Epithelial cell of prostate (primary cell): ENCODE measurements around the gene PNMA6F.
"Not testable (repeated sequence)": the region's sequence is repeated elsewhere in the genome, so short reads cannot be mapped to it uniquely, and the experiment has no call there.

Experiments
- DNase-seq: peaks from one replicate; pipeline ENCODE4 v3.0.0-alpha.2; 2011; ENCODE audit warnings: low read depth, low spot score
- H3K27ac ChIP-seq: fragments of 450-650 bp; 2 replicates; pipeline ENCODE4 v1.5.1; 2017; ENCODE audit warnings: mild to moderate bottlenecking

The PNMA6F gene

GRCh38 chrX:153336121-153336894, 14.7 kb upstream of the PNMA6F start:
- no peak for DNase-seq
- no peak overlapping the region for H3K27ac ChIP-seq

DNA sequence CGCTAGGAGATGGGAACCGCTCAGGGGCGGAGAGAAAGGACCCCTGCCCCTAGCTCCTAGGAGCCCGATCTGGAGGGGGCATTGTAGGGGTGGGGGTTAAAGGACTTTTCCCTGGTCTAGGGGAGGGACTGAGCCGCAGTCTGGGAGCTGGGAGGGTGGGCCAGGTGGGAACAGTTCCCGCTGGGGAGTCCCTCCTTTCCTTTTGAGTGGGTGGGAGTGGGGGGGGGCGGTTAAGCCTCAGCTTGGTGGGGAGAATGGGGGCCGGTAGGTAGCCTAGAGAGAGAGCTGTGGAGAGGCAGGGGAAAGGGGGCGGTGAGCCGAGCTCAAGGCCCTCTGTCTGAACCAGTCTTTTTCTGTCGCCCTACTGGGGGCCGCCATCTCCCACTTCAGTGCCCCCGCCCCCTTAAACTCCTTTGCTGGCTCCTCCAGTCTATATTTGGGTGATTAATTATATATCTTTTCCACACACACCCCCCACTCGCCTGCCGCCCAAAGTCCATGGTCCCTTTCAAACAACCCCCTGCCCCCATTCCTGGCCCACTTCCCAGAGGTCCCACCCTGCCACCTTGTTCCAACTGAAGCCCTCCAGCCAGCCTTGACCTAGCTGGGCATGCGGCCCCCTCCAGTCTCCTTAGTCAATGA, 13.2 kb upstream of the PNMA6F start:
- no peak overlapping the region for H3K27ac ChIP-seq
- no peak for DNase-seq

DNA sequence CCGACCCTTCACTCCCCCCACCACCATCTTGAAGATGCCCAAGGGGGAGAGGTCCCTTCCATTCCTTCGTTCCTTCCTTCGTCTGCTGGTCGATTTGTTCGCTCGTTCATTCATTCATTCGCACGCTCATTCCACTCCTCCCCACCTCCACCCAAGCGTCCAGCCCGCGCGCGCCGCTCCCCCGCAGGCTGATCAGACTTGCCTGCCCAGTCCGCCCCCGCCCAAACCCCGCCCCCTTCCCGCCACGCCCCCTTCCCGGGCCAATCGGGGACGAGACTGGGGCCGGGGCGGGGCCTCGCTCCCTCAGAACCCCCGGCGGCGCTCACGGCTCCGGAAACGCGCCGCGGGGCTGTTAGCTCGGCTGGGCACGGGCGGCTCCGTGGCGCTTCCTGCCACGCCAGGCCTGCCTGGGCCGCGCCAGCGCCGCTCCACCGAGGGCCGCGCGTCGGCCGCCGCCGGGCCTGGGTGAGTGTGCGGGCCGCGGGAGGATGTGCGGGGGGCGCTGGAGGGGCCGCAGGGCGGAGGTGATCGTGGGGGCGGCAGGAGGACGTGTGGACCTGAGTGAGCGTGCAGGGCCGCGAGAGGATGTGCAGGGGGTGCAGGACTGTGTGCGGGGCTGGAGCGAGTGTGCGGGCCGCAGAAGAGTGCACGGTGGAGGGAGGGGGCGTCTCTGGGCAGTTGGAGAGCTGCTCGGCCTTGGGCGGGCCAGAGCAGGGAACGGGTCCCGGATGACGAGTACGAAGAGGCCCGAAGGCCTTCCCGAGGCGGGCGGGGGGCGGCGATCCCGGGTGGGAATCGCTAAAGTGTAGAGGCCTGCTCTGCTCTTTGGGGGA, 12.5 kb upstream of the PNMA6F start, which contains the start of gene ZNF275:
TSS of gene ZNF275 (plus strand) at position 333 of the 833 bp plus-strand sequence. CDS start 2,527 bp downstream, outside the sequence.
- no peak within 1 kb of the TSS for H3K27ac ChIP-seq
- no peak for DNase-seq

GRCh38 chrX:153333266-153333665, 11.7 kb upstream of the PNMA6F start:
- H3K27ac ChIP-seq: no peak overlapping the region
- no peak for DNase-seq

DNA sequence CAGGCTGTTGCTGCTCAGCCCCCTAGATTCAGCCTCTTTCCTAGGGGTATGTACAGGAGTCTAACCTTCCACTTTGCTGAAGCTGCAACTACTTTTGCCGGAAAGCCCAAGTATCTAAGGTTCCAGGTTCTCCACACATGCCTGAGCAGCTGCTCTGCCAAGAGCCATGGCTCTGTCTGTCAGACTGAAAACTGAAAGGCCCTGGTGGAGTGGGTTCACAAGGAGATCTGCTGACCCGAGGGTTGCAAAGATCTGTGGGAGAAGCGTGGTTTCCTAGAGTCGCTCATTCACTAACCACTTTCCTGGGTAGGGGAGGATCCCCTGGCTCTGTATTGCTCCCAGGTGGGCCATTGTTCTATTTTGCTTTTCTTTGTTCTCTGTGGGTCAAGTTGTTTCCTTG, 6.0 kb upstream of the PNMA6F start:
- DNase-seq: no peak
- no peak overlapping the region for H3K27ac ChIP-seq

GRCh38 chrX:153320555-153321184, 897 bp downstream of the PNMA6F start:
- DNase-seq: no peak
- no peak overlapping the region for H3K27ac ChIP-seq

DNA sequence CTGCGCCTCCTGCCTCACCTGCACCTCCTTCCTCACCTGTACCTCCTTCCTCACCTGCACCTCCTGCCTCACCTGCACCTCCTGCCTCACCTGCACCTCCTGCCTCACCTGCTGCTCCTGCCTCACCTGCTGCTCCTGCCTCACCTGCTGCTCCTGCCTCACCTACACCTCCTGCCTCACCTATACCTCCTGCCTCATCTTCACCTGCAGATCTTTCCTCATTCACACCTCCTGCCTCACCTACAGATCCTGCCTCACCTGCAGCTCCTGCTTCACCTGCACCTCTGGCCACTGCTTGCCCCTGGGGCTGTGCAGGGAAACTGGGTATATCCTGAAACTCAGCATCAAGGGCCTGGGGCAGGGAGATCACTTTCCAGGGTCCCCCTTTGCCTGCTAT, 1.5 kb downstream of the PNMA6F start:
- not testable (repeated sequence) for DNase-seq, H3K27ac ChIP-seq

DNA sequence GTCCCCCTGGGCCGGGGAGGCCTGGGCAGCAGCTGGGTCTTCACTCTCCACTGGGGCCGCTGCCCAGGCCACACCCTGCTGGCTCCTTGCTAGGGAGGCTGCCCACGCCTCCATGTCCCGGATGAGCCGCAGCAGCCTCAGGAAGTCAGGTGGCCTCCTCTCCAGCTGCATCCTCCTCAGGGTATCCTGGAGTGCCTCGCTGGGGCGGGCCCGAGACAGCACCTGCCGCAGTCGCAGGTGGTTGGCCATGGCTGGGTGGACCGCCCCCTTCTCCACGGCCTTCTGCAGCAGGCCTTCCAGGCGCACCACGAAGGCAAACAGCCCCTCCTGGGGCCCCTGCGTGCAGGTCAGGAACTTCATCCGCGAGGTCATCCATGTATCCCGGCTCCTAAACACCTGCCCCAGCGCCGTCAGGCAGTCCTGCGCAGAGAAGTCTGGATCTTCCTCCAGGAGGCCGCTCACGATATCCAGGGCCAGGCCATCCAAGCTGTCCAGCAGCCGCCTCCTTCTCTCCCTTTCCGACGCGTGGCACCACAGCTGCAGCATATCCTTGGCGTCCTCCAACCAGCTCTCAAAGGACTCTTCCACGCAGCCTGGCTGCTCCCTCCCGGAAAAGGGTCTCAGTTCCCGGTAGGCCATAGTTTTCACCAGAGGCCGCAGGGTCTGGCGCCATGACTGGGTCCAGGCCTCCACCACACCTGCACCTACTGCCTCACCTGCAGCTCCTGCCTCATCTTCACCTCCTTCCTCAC, 2.1 kb downstream of the PNMA6F start:
- no peak overlapping the region for H3K27ac ChIP-seq
- no peak for DNase-seq

- DNase-seq: no peak
- no peak overlapping the region for H3K27ac ChIP-seq
Observed at GRCh38 chrX:153318811-153319210, 2.8 kb downstream of the PNMA6F start.

DNA sequence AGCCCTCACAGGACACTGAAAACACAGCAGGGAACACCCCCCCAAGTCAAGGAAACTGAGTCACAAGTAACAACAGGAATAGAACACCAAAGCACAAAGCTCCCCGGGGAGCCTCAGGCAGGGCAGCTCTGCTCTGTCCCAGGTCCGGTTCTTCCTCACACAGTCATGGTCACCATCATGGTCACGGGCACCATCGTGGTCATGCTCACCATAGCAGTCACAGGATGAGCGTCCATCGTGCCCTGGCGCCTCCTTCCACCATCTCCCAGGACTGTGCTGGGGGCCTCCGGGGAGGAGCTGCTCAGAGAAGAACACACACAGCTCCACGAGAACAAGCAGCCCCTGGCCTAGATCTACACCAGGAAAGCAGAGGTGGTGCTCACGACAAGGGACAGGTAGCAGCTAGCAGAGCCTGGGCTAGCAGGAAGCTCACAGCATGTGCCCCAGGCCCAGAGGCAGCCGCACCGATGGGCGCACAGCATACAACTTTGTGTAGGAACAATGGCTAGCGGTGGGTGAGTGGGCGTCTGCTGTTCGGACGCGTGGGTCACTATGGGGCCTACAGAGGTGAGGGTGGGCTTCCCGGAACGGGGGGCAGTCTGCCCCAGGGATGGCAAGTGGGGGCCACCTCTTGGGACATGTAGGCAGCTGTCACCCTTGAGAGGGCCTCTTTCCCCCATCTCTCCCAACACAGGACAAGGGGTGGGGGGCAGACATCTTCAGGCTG, 3.4 kb downstream of the PNMA6F start:
- DNase-seq: no peak
- H3K27ac ChIP-seq: no peak overlapping the region

GRCh38 chrX:153317306-153317705, 4.3 kb downstream of the PNMA6F start:
- DNase-seq: no peak
- H3K27ac ChIP-seq: no peak overlapping the region

GRCh38 chrX:153312842-153313241, 8.7 kb downstream of the PNMA6F start:
- DNase-seq: no peak
- no peak overlapping the region for H3K27ac ChIP-seq

DNA sequence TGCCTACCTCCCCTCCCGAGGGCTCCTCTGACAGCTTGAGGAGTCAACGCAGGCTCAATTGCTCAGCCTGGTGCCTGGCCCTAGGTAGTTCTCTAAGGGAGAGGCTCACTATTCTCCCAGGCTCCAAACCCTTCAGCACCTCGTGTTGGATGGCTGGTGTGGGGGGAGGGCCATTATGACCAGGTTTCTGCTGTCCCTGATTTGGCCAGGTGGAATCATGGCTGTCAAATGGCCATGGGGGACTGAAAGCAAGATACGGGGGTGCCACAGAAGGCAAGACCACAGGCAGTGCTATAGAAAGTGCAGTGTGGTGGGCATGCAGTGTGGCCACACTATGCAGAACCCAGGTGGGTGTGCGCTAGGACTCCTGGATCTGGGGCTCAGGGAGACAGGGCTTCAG, 9.5 kb downstream of the PNMA6F start:
- H3K27ac ChIP-seq: no peak overlapping the region
- DNase-seq: no peak

DNA sequence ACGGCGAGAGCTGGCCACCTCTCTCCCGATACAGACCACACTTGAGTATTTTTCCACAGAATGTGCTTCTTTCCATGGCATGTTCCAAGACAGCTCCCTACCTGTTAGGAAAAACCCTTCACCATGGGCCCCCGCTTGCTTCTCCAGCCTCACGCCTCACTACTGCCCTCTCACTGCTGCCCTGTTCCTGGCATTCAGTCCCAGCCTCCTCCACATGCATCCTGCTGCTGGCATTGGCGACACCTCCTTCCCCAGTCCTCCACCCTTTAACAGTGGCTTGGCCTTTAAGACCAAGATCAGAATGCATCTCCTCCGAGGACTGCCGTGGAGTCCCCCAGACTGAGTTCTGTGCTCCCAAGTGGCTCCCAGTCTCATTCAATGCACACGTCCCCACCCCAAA, 10.7 kb downstream of the PNMA6F start:
- no peak overlapping the region for H3K27ac ChIP-seq

DNA sequence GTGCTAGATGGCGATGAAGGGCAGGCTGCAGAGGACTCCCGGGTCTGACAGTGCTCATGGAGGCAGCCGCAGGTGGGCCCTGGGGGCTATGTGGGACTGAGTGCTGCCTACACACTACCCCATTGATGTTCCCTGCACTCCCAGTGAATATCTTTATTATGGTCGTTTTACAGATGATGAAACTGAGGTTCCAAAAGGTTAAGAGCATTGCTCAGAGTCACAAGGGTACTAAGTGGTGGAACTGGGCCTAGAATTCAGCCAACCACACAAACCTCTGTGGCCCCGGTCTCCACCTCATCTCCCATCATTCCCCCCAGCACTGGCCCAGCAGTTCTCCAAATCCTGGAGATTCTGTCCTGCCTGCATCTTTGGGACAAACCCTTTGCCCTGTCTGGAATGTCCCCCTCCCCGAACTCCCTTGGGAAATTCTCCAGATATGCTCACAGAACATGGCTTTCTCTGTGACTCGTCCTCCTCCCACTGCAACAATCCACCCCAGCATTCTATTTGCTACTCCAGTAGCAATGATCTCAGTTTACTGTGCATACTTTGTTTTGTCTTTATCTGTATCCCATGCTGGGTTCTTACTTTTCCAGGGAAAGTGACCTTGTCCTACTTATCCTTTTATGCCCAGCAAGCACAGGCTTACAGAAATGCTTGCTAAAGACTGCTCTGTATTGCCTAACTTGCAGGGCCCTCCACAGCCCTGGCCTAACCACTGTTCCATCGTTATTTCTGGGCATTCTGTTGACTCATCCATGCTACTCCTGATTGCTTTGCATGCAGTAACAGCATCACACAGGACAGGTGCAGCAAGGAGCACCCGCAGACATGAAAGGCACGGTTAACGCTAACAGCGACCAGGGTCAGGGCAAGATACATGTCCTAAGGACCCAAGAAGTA, 14.0 kb downstream of the PNMA6F start:
- no peak overlapping the region for H3K27ac ChIP-seq
- no peak for DNase-seq

More for the DNA sequence above, 10.7 kb downstream of the PNMA6F start:
- no peak for DNase-seq

- H3K27ac ChIP-seq: no peak overlapping the region
- no peak for DNase-seq
Observed at GRCh38 chrX:153306527-153307115, 14.9 kb downstream of the PNMA6F start.

GRCh38 chrX:153305972-153306371, 15.6 kb downstream of the PNMA6F start:
- no peak for DNase-seq
- H3K27ac ChIP-seq: no peak overlapping the region
